ENCODE measurements around the gene NEXMIF. TPM values are rescaled to one million over a fixed set of nuclear protein-coding genes. Genes with fewer than 3 reads are reported as not detected.

NEXMIF gene
- polyA plus RNA-seq, 1 of the 3 experiments (the other 2 are of a cell fraction): under 0.01 TPM

- Histone ChIP-seq H4K20me1 (ENCODE audit: insufficient read depth) (no peaks in the 10 kb centered on the region), H2AFZ (ENCODE audit: low read depth) (no peak overlapping the region), H3F3A (replicated peaks; ENCODE audit: insufficient read depth) (no peaks in the 10 kb centered on the region), H3K27me3 (ENCODE audit: insufficient read depth) (no peaks in the 10 kb centered on the region), H3K36me3 (replicated peaks in 1 of 2; ENCODE audit: control insufficient read depth in 1 of 2, insufficient read depth in 2 of 2, low read length in 1 of 2) (no peaks in the 10 kb centered on the region), H3K4me3 (ENCODE audit: low read depth in 2 of 2, low read length in 1 of 2) (no peak overlapping the region), H3K4me2 (no peak overlapping the region), H3K9me2 (no peaks in the 10 kb centered on the region), H3K9me3 (no peaks in the 10 kb centered on the region), H3K9ac (no peak overlapping the region), H3K79me2 (ENCODE audit: insufficient read depth) (no peaks in the 10 kb centered on the region), H3K27ac (ENCODE audit: low read depth in 2 of 2, low read length in 1 of 2) (no peak overlapping the region), H3K4me1 (ENCODE audit: control insufficient read depth in 1 of 2, insufficient read depth in 2 of 2, low read depth in 1 of 2, low read length in 1 of 2) (no peaks in the 10 kb centered on the region)
- WGBS (ENCODE audit: low lambda C conversion rate): 4% methylated on average over 1 of the region's 1 CpG
- POLR2A ChIA-PET: no interaction called here
- peak; percentile 3 for DNase-seq
- CTCF ChIA-PET: no interaction called here
- TF ChIP-seq RXRA (IDR thresholded peaks at IDR 0.05; ENCODE audit: borderline replicate concordance, low read depth) (no peak), CTCF (IDR thresholded peaks at IDR 0.05) (peak; percentile 27; the same call in 1 of the 2 replicates), SIN3A (IDR thresholded peaks at IDR 0.05; ENCODE audit: borderline replicate concordance, low read depth, low read length) (no peak), RAD21 (IDR thresholded peaks at IDR 0.05; ENCODE audit: low read length) (no peak), JUND (IDR thresholded peaks at IDR 0.05) (no peak)
These were observed 136.6 kb downstream of the NEXMIF start for GRCh38 chrX:74788545-74789086.

- 0% methylated on average over 3 of the region's 3 CpGs for WGBS (ENCODE audit: low lambda C conversion rate)
- Histone ChIP-seq H3K9me2 (no peaks in the 10 kb centered on the region), H3K9me3 (no peaks in the 10 kb centered on the region), H3K36me3 (replicated peaks in 1 of 2; ENCODE audit: control insufficient read depth in 1 of 2, insufficient read depth in 2 of 2, low read length in 1 of 2) (no peaks in the 10 kb centered on the region), H3K27me3 (ENCODE audit: insufficient read depth) (no peaks in the 10 kb centered on the region), H3K4me2 (no peak overlapping the region), H4K20me1 (ENCODE audit: insufficient read depth) (no peaks in the 10 kb centered on the region), H3K4me3 (ENCODE audit: low read depth in 2 of 2, low read length in 1 of 2) (no peak overlapping the region), H3K9ac (no peak overlapping the region), H3K4me1 (ENCODE audit: control insufficient read depth in 1 of 2, insufficient read depth in 2 of 2, low read depth in 1 of 2, low read length in 1 of 2) (no peaks in the 10 kb centered on the region), H3F3A (replicated peaks; ENCODE audit: insufficient read depth) (no peaks in the 10 kb centered on the region), H3K79me2 (ENCODE audit: insufficient read depth) (no peaks in the 10 kb centered on the region), H3K27ac (ENCODE audit: low read depth in 2 of 2, low read length in 1 of 2) (no peak overlapping the region), H2AFZ (ENCODE audit: low read depth) (no peak overlapping the region)
- no peak for TF ChIP-seq YY1 (IDR thresholded peaks at IDR 0.05; ENCODE audit: low read depth)
- TF ChIP-seq CHD2 (IDR thresholded peaks at IDR 0.05; ENCODE audit: low read length, partially characterized antibody): no peak
- TF ChIP-seq MAX (IDR thresholded peaks at IDR 0.05; ENCODE audit: low read depth): no peak
- TF ChIP-seq PBX3 (IDR thresholded peaks at IDR 0.05): no peak
- no peak for TF ChIP-seq CTCF (IDR thresholded peaks at IDR 0.05)
- TF ChIP-seq EP300 (IDR thresholded peaks at IDR 0.05; ENCODE audit: borderline replicate concordance in 1 of 2, low read depth in 1 of 2, low read length in 1 of 2): no peak
- TF ChIP-seq JUND (IDR thresholded peaks at IDR 0.05): no peak
- TF ChIP-seq MXI1 (IDR thresholded peaks at IDR 0.05; ENCODE audit: low read depth, low read length): no peak
- no peak for TF ChIP-seq RFX5 (IDR thresholded peaks at IDR 0.05; ENCODE audit: low read length)
- TF ChIP-seq NFIC (IDR thresholded peaks at IDR 0.05; ENCODE audit: borderline replicate concordance): no peak
- no peak for TF ChIP-seq TCF12 (IDR thresholded peaks at IDR 0.05)
- no peak for TF ChIP-seq RXRA (IDR thresholded peaks at IDR 0.05; ENCODE audit: borderline replicate concordance, low read depth)
- TF ChIP-seq FOXM1 (IDR thresholded peaks at IDR 0.05; ENCODE audit: low read depth): no peak
- TF ChIP-seq POLR2AphosphoS5 (IDR thresholded peaks at IDR 0.05; ENCODE audit: low read depth, low read length): no peak
- TF ChIP-seq RAD21 (IDR thresholded peaks at IDR 0.05; ENCODE audit: low read length): no peak
- no peak for TF ChIP-seq REST (IDR thresholded peaks at IDR 0.05; ENCODE audit: low read depth, low read length)
- TF ChIP-seq TAF1 (IDR thresholded peaks at IDR 0.05; ENCODE audit: borderline replicate concordance, low read depth, low read length): no peak
- DNase-seq: no peak
- POLR2A ChIA-PET: no interaction called here
- CTCF ChIA-PET: no interaction called here
These were observed 140.6 kb downstream of the NEXMIF start for GRCh38 chrX:74784629-74785028.
